Stomach (tissue), 4 donors: ENCODE results near the gene WSCD1.

ENCODE experiments used
- POLR2A ChIP-seq, 4 donors: fragments of 450-650 bp; IDR thresholded peaks; one replicate each; pipeline ENCODE4 v1.6.1; 2016; ENCODE audit warnings: antibody characterized with exemption in 4 of 4, control low read depth in 2 of 4, mild to moderate bottlenecking in 1 of 4, moderate library complexity in 1 of 4
- TF ChIP-seq, protein P1 (sequence below), 7 experiments: fragments of 450-650 bp in 4 of 7; fragments of 200-600 bp in 3 of 7; sonication (generic) in 3 of 7; IDR thresholded peaks; one replicate each; pipeline ENCODE4 v1.5.1; 2016 to 2019; ENCODE audit warnings: antibody characterized with exemption in 7 of 7, control low read depth in 2 of 7, mild to moderate bottlenecking in 1 of 7

DNA sequence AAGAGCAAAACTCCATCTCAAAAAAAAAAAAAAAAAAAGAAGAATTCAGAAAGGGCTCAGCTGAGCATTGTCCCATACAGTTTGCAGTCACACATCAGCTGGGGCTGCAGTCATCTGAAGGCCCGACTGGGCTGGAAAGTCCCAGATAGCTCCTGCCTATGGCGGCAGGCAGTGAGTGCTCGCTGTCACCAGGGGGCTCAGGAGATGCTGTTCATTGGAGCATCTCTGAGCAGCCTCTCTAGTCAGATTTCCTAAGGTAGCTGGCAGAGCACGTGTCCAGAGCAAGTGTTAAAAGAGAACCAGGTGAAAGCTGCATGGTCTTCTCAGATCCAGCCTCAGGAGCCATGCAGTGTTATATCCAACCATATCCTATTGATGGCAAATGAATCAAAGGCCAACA, 75.8 kb downstream of the WSCD1 start:
- TF ChIP-seq, protein P1, sequence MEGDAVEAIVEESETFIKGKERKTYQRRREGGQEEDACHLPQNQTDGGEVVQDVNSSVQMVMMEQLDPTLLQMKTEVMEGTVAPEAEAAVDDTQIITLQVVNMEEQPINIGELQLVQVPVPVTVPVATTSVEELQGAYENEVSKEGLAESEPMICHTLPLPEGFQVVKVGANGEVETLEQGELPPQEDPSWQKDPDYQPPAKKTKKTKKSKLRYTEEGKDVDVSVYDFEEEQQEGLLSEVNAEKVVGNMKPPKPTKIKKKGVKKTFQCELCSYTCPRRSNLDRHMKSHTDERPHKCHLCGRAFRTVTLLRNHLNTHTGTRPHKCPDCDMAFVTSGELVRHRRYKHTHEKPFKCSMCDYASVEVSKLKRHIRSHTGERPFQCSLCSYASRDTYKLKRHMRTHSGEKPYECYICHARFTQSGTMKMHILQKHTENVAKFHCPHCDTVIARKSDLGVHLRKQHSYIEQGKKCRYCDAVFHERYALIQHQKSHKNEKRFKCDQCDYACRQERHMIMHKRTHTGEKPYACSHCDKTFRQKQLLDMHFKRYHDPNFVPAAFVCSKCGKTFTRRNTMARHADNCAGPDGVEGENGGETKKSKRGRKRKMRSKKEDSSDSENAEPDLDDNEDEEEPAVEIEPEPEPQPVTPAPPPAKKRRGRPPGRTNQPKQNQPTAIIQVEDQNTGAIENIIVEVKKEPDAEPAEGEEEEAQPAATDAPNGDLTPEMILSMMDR (IDR thresholded peaks at IDR 0.05) = no peak
- no peak for TF ChIP-seq POLR2A (IDR thresholded peaks at IDR 0.05)
